K562 (cell line): ENCODE results near the gene ZNF451. TPM values are rescaled to one million over a fixed set of nuclear protein-coding genes. Genes with fewer than 3 reads are reported as not detected.

Experiments
- ATAC-seq: fragments of 200-7000 bp; cut with Tn5 transposase; 3 replicates; pipeline ENCODE4 v1.9.1; 2020; ENCODE audit warnings: moderate library complexity
- BruUV-seq: library from RNA; stranded (reverse); fragments of 400-500 nt; replicated peaks from 2 replicates; lab custom pipeline; 2021; lab: Mats Ljungman, UMichigan
- CTCF ChIA-PET: fragments of 300-600 bp; formaldehyde crosslinking; extraction: SDS; loops from one replicate; lab custom pipeline; 2021; ENCODE audit warnings: low intra/inter-chr PET ratio; lab: Yijun Ruan, JAX
- POLR2A ChIA-PET: fragments of 300-600, 350-650 bp; sonication (Branson Sonifier 250); formaldehyde crosslinking; extraction: SDS; loops from one replicate; lab custom pipeline; 2021; ENCODE audit warnings: antibody characterized with exemption, inconsistent platforms; lab: Yijun Ruan, JAX
- DNase-seq, 4 experiments: peaks; one replicate each; pipeline versions ENCODE4 v3.0.0 to v3.0.0-alpha.2; 2011 to 2018; ENCODE audit warnings: low spot score in 3 of 4, mixed read lengths in 3 of 4; ENCODE audit errors: extremely low read depth in 1 of 4
- FAIRE-seq: peaks from 2 replicates; lab custom pipeline; 2011; peaks lifted over from hg19 to GRCh38; lab: Jason Lieb, UNC
- H2AFZ ChIP-seq: 2 replicates; pipeline ENCODE4 v1.6.0; 2011; ENCODE audit warnings: low read depth, low read length, control low read depth, inconsistent platforms
- H3K27ac ChIP-seq: fragments of 200-600 bp; 3 replicates; pipeline ENCODE4 v1.8.0; 2011; ENCODE audit warnings: low read depth, mild to moderate bottlenecking, control low read depth, inconsistent platforms, low read length, moderate library complexity, mixed read lengths; ENCODE audit errors: extremely low read depth
- H3K27me3 ChIP-seq, 2 experiments: fragments of 300-600 bp in 1 of 2; 2 replicates in 1 of 2; 3 replicates in 1 of 2; pipeline versions ENCODE4 v1.6.0 to v1.8.0; 2011; ENCODE audit warnings: inconsistent platforms in 2 of 2, low read length in 2 of 2, mild to moderate bottlenecking in 1 of 2, mixed read lengths in 1 of 2, moderate library complexity in 1 of 2; ENCODE audit not compliant: control insufficient read depth in 2 of 2, insufficient read depth in 2 of 2
- H3K36me3 ChIP-seq: fragments of 300-600 bp; 3 replicates; pipeline ENCODE4 v1.8.0; 2011; ENCODE audit warnings: mild to moderate bottlenecking, low read length, inconsistent platforms; ENCODE audit not compliant: control insufficient read depth, insufficient read depth
- H3K4me1 ChIP-seq, 2 experiments: fragments of 200-600 bp in 1 of 2; replicated peaks in 1 of 2; 2 replicates in 1 of 2; 3 replicates in 1 of 2; pipeline versions ENCODE4 v1.5.1 to v1.8.0; 2011; ENCODE audit warnings: inconsistent platforms in 2 of 2, low read length in 2 of 2, mild to moderate bottlenecking in 1 of 2, mixed read lengths in 1 of 2, moderate library complexity in 1 of 2; ENCODE audit not compliant: control insufficient read depth in 2 of 2, insufficient read depth in 2 of 2
- H3K4me2 ChIP-seq: 2 replicates; pipeline ENCODE4 v1.6.1; 2011; ENCODE audit warnings: low read length, control low read depth, inconsistent platforms, mixed read lengths; ENCODE audit not compliant: insufficient read depth
- H3K4me3 ChIP-seq: fragments of 200-600 bp; sonication (generic), shearing (Covaris generic); 2 replicates; pipeline ENCODE4 v1.5.1; 2016; ENCODE audit warnings: control low read depth, inconsistent platforms
- H3K79me2 ChIP-seq: fragments of 200-600 bp; 3 replicates; pipeline ENCODE4 v1.8.0; 2011; ENCODE audit warnings: low read length, inconsistent platforms; ENCODE audit not compliant: control insufficient read depth, insufficient read depth
- H3K9ac ChIP-seq, 2 experiments: 2 replicates each; pipeline versions ENCODE4 v1.6.0 to v1.6.1; 2011; ENCODE audit warnings: low read depth in 2 of 2, low read length in 2 of 2, control low read depth in 1 of 2, inconsistent platforms in 1 of 2, mild to moderate bottlenecking in 1 of 2, mixed read lengths in 1 of 2; ENCODE audit not compliant: insufficient read depth in 1 of 2
- H3K9me1 ChIP-seq: one replicate; pipeline ENCODE4 v1.6.0; 2011; ENCODE audit warnings: inconsistent platforms, mild to moderate bottlenecking, low read length, moderate library complexity; ENCODE audit not compliant: control insufficient read depth, insufficient read depth
- H3K9me3 ChIP-seq: replicated peaks from 2 replicates; pipeline ENCODE4 v1.5.1; 2011; ENCODE audit warnings: low read depth, low read length, inconsistent platforms; ENCODE audit not compliant: control insufficient read depth, insufficient read depth
- H4K20me1 ChIP-seq: replicated peaks from 2 replicates; pipeline ENCODE4 v1.6.1; 2011; ENCODE audit warnings: low read length, inconsistent platforms, mixed read lengths; ENCODE audit not compliant: control insufficient read depth, insufficient read depth
- ARHGAP35 ChIP-seq: fragments of 450-650 bp; IDR thresholded peaks from 2 replicates; pipeline ENCODE4 v1.6.1; 2018; ENCODE audit not compliant: partially characterized antibody
- CBX3 ChIP-seq, 2 experiments: IDR thresholded peaks; 1 replicate in 1 of 2; 2 replicates in 1 of 2; pipeline ENCODE4 v1.6.1; 2012; ENCODE audit warnings: inconsistent platforms in 2 of 2, low read length in 2 of 2, borderline replicate concordance in 1 of 2, control low read depth in 1 of 2
- CEBPG ChIP-seq, 3 experiments: fragments of 200-800 bp in 1 of 3; sonication (Bioruptor generic) in 1 of 3; sonication (generic) in 1 of 3; formaldehyde crosslinking in 1 of 3; IDR thresholded peaks in 2 of 3; conservative IDR thresholded peaks in 1 of 3; 2 replicates each; pipeline versions ENCODE4 v1.6.1 to v1.8.0; 2016 to 2022; ENCODE audit warnings: missing compliant biosample characterization in 2 of 3, missing genetic modification characterization in 2 of 3, mild to moderate bottlenecking in 1 of 3, missing genetic modification reagents in 1 of 3
- COPS2 ChIP-seq: fragments of 450-650 bp; conservative IDR thresholded peaks from 2 replicates; pipeline ENCODE4 v1.6.1; 2016; ENCODE audit warnings: mild to moderate bottlenecking, moderate library complexity
- HMBOX1 ChIP-seq: sonication (generic); IDR thresholded peaks from 2 replicates; pipeline ENCODE4 v1.6.1; 2016
- HOMEZ ChIP-seq: fragments of 250-450 bp; sonication (Bioruptor Pico); IDR thresholded peaks from 2 replicates; pipeline ENCODE4 v1.4.0; 2020; ENCODE audit warnings: mild to moderate bottlenecking, moderate library complexity
- NFXL1 ChIP-seq: fragments of 450-650 bp; formaldehyde crosslinking; IDR thresholded peaks from 2 replicates; pipeline ENCODE4 v1.4.0; 2021; ENCODE audit warnings: mild to moderate bottlenecking
- PBX2 ChIP-seq, 2 experiments: IDR thresholded peaks in 1 of 2; conservative IDR thresholded peaks in 1 of 2; 2 replicates each; pipeline ENCODE4 v1.6.1; 2016; ENCODE audit warnings: low read depth in 2 of 2, mild to moderate bottlenecking in 1 of 2, missing compliant biosample characterization in 1 of 2, missing genetic modification characterization in 1 of 2, moderate library complexity in 1 of 2
- PHF8 ChIP-seq: fragments of 200-600 bp; sonication (generic); IDR thresholded peaks from 2 replicates; pipeline ENCODE4 v1.6.1; 2012; ENCODE audit warnings: mixed run types, mild to moderate bottlenecking, inconsistent platforms, low read length, moderate library complexity, borderline replicate concordance
- RBM17 ChIP-seq: fragments of 200-400 bp; formaldehyde crosslinking; IDR thresholded peaks from 2 replicates; pipeline ENCODE4 v1.6.1; 2017; ENCODE audit warnings: low read depth, mild to moderate bottlenecking, low read length, borderline replicate concordance
- TRIM28 ChIP-seq: fragments of 450-650 bp; IDR thresholded peaks from 2 replicates; pipeline ENCODE4 v1.6.1; 2017
- ZNF280A ChIP-seq: fragments of 450-650 bp; IDR thresholded peaks from 2 replicates; pipeline ENCODE4 v1.6.1; 2018; ENCODE audit warnings: mild to moderate bottlenecking, low read depth; ENCODE audit not compliant: partially characterized antibody
- WGBS: fragments of 100-300 bp; shearing (Covaris generic); methylation state at CpG from one replicate; pipeline ENCODE4 v1.1.6; 2016; ENCODE audit warnings: low coverage, mixed read lengths; ENCODE audit not compliant: insufficient coverage; ENCODE audit errors: missing lambda C conversion rate; 5-methylcytosine and 5-hydroxymethylcytosine counted together
- in situ Hi-C: fragments of 300-500 bp; cut with MboI; formaldehyde crosslinking; loops from 4 replicates; pipeline ENCODE4 v1.15.0; 2018; ENCODE audit warnings: inconsistent platforms, mixed read lengths
- intact Hi-C: fragments of 100-400 bp; cut with micrococcal nuclease; formaldehyde crosslinking; loops from 2 replicates; pipeline ENCODE4 v1.14.2; 2022
- polyA plus RNA-seq, 8 experiments: library from polyadenylated mRNA; depleted of rRNA in 4 of 8; stranded (reverse) in 5 of 8; unstranded in 3 of 8; fragments of >200 nt; fragmentation: Nextera tagmentation in 2 of 8; fragmentation: Illumina TruSeq in 1 of 8; extraction: Ambion mirVana in 2 of 8; extraction: Trizol in 1 of 8; gene quantifications; 2 replicates each; pipeline versions ENCODE4 v1.2.1 to v1.2.3, GENCODE V29; 2011 to 2014; ENCODE audit warnings: inconsistent platforms in 1 of 8, missing spikeins in 1 of 8
- total RNA-seq, 7 experiments: library from RNA; depleted of rRNA in 6 of 7; stranded (reverse); fragments of >200 nt in 6 of 7; fragmentation: Illumina TruSeq in 2 of 7; extraction: Trizol in 2 of 7; gene quantifications; 2 replicates each; pipeline versions ENCODE4 v1.2.1 to v1.2.3, GENCODE V29; 2011 to 2021; ENCODE audit warnings: low replicate concordance in 1 of 7

ZNF451 gene
- total and polyA plus RNA-seq, 9 of the 15 experiments (the other 6 are each of a cell fraction or from before 2014, with no cell fraction given), result 16.1 to 74.3 (median 38.3) TPM

GRCh38 chr6:57215260-57215659 lies 125.3 kb downstream of the ZNF451 start:
- DNase-seq, result no peak
- Histone ChIP-seq H3K27me3 (no peaks in the 10 kb centered on the region), H3K9ac (no peak overlapping the region), H2AFZ (no peak overlapping the region), H3K4me1 (peaks cover 4 to 16% of the 10 kb centered on the region in 2 experiments), H4K20me1 (no peaks in the 10 kb centered on the region), H3K27ac (no peak overlapping the region), H3K9me1 (no peaks in the 10 kb centered on the region), H3K9me3 (no peaks in the 10 kb centered on the region), H3K4me2 (no peak overlapping the region), H3K36me3 (peaks cover 6% of the 10 kb centered on the region; the same call in 2 of the 3 replicates), H3K4me3 (no peak overlapping the region), H3K79me2 (peaks cover 98% of the 10 kb centered on the region)
- 29% methylated on average over 1 of the region's 1 CpG for WGBS
- intact Hi-C loops (loop anchor here (5.0 kb wide), 1 partner anchor 123 kb away; the partner anchor contains the start of gene ZNF451), in situ Hi-C loops (no loop called here)
- no TSS peak for BruUV-seq
- FAIRE-seq, result no peak
- TF ChIP-seq CEBPG (CRISPR knock-in tag; IDR thresholded peaks at IDR 0.05) (no peak), CEBPG (tag; conservative IDR thresholded peaks at IDR 0.05 in 1 of 2, IDR thresholded peaks at IDR 0.05 in 1 of 2) (no peak), NFXL1 (CRISPR knock-in tag) (no peak), RBM17 (no peak), ARHGAP35 (no peak), COPS2 (no peak), ZNF280A (peak; percentile 60), HOMEZ (no peak), CBX3 (IDR thresholded peaks at IDR 0.05; ENCODE audit: borderline replicate concordance in 1 of 2, low read length in 2 of 2) (peak in 1 of 2 experiments; percentile 74; a peak in 1 of 3 replicates), HMBOX1 (no peak), PBX2 (CRISPR knock-in tag; IDR thresholded peaks at IDR 0.05; ENCODE audit: low read depth) (no peak), PBX2 (tag; conservative IDR thresholded peaks at IDR 0.05; ENCODE audit: low read depth) (peak; percentile 50), PHF8 (no peak), TRIM28 (0 out of 2 replicates have a peak, but pooled peaks have one; percentile 41)
- ChIA-PET CTCF (no interaction called here), POLR2A (no interaction called here)
- ATAC-seq, result no peak
